Natural killer cell treated with Interleukin-12 subunit alpha and Interleukin-12 subunit beta and Interleukin-15 and Interleukin-18, amount 100 ng/mL, for 72 hours (primary cell): Measurements from ENCODE around the gene TNIK. TPM values are rescaled to one million over a fixed set of nuclear protein-coding genes. Genes with fewer than 3 reads are reported as not detected.
A peak's percentile ranks its signal among the peaks of the same experiment; 100 is the strongest.

Experiments
- ATAC-seq, 2 donors: fragments of 150-1000 bp; cut with Tn5 transposase in 1 of 2; sonication (Bioruptor Pico), chemical (Tn5 transposase) in 1 of 2; 2 replicates each; pipeline ENCODE4 v1.10.0; 2021
- DNase-seq: peaks from one replicate; pipeline ENCODE4 v3.0.0; 2022; ENCODE audit warnings: low spot score
- H3K27ac Mint-ChIP-seq, 2 donors: 1 replicate in 1 of 2; 2 replicates in 1 of 2; pipeline ENCODE4 v1.8.0; 2022; ENCODE audit warnings: mixed read lengths in 2 of 2, mild to moderate bottlenecking in 1 of 2, moderate library complexity in 1 of 2
- H3K27me3 Mint-ChIP-seq, 2 donors: 1 replicate in 1 of 2; 2 replicates in 1 of 2; pipeline ENCODE4 v1.8.0; 2022; ENCODE audit warnings: mixed read lengths in 2 of 2
- H3K36me3 Mint-ChIP-seq: one replicate; pipeline ENCODE4 v1.8.0; 2022; ENCODE audit warnings: mixed read lengths
- H3K4me1 Mint-ChIP-seq, 2 donors: 1 replicate in 1 of 2; 2 replicates in 1 of 2; pipeline ENCODE4 v1.8.0; 2022; ENCODE audit warnings: low read depth in 2 of 2, mixed read lengths in 2 of 2, mild to moderate bottlenecking in 1 of 2
- H3K4me3 Mint-ChIP-seq: one replicate; pipeline ENCODE4 v1.8.0; 2022; ENCODE audit warnings: mixed read lengths
- H3K9me3 Mint-ChIP-seq: 2 replicates; pipeline ENCODE4 v1.8.0; 2022; ENCODE audit warnings: mixed read lengths
- total RNA-seq, 2 donors: library from RNA; stranded (reverse); gene quantifications; one replicate each; pipeline ENCODE4 v1.2.3, GENCODE V29; 2022

Gene TNIK
- total RNA-seq, 2 donors from 2014 or later: 44.3 to 48.5 TPM

- no peak overlapping the region for H3K27ac Mint-ChIP-seq
- H3K4me3 Mint-ChIP-seq: no peak overlapping the region
- H3K27me3 Mint-ChIP-seq: no peaks in the 10 kb centered on the region
- no peak for DNase-seq
- no peaks in the 10 kb centered on the region for H3K9me3 Mint-ChIP-seq
- no peak for ATAC-seq
- peaks cover 5 to 13% of the 10 kb centered on the region in 2 donors for H3K4me1 Mint-ChIP-seq
- H3K36me3 Mint-ChIP-seq: peaks cover 18% of the 10 kb centered on the region
Measured at GRCh38 chr3:171093462-171093861, 366.7 kb downstream of the TNIK start.

GRCh38 chr3:171092467-171092911, 367.7 kb downstream of the TNIK start:
- Mint-ChIP-seq H3K4me3 (no peak overlapping the region), H3K27ac (no peak overlapping the region)

GRCh38 chr3:171090321-171090720, 369.9 kb downstream of the TNIK start:
- H3K4me3 Mint-ChIP-seq: no peak overlapping the region
- H3K27ac Mint-ChIP-seq: peak overlapping the region in 1 of 2 donors; percentile 34
- H3K4me1 Mint-ChIP-seq: peaks cover 5 to 13% of the 10 kb centered on the region in 2 donors

More at GRCh38 chr3:171092467-171092911, 367.7 kb downstream of the TNIK start:
- no peaks in the 10 kb centered on the region for H3K27me3 Mint-ChIP-seq
- DNase-seq: no peak
- H3K36me3 Mint-ChIP-seq: peaks cover 18% of the 10 kb centered on the region
- H3K9me3 Mint-ChIP-seq: no peaks in the 10 kb centered on the region
- H3K4me1 Mint-ChIP-seq: peaks cover 5 to 13% of the 10 kb centered on the region in 2 donors
- ATAC-seq: no peak

GRCh38 chr3:171088964-171089754, 371.0 kb downstream of the TNIK start:
- peaks cover 14% of the 10 kb centered on the region for H3K36me3 Mint-ChIP-seq
- no peak overlapping the region for H3K4me3 Mint-ChIP-seq

More at GRCh38 chr3:171090321-171090720, 369.9 kb downstream of the TNIK start:
- DNase-seq (no peak), ATAC-seq (no peak)
- no peaks in the 10 kb centered on the region for H3K27me3 Mint-ChIP-seq
- H3K9me3 Mint-ChIP-seq: no peaks in the 10 kb centered on the region
- H3K36me3 Mint-ChIP-seq: peaks cover 9% of the 10 kb centered on the region

GRCh38 chr3:171088496-171088895, 371.7 kb downstream of the TNIK start:
- H3K27ac Mint-ChIP-seq: no peak overlapping the region
- no peaks in the 10 kb centered on the region for H3K27me3 Mint-ChIP-seq

More at GRCh38 chr3:171088964-171089754, 371.0 kb downstream of the TNIK start:
- no peak for ATAC-seq
- Mint-ChIP-seq H3K27ac (peak overlapping the region in 1 of 2 donors; percentile 34), H3K27me3 (no peaks in the 10 kb centered on the region), H3K4me1 (peaks cover 5 to 13% of the 10 kb centered on the region in 2 donors), H3K9me3 (no peaks in the 10 kb centered on the region)
- DNase-seq: no peak

GRCh38 chr3:171086914-171087313, 373.3 kb downstream of the TNIK start:
- ATAC-seq (no peak), DNase-seq (no peak)
- no peak overlapping the region for H3K27ac Mint-ChIP-seq
- H3K27me3 Mint-ChIP-seq: no peaks in the 10 kb centered on the region
- peaks cover 5 to 13% of the 10 kb centered on the region in 2 donors for H3K4me1 Mint-ChIP-seq
- no peak overlapping the region for H3K4me3 Mint-ChIP-seq
- H3K9me3 Mint-ChIP-seq: no peaks in the 10 kb centered on the region
- peaks cover 20% of the 10 kb centered on the region for H3K36me3 Mint-ChIP-seq

More at GRCh38 chr3:171088496-171088895, 371.7 kb downstream of the TNIK start:
- Mint-ChIP-seq H3K36me3 (peaks cover 13% of the 10 kb centered on the region), H3K9me3 (no peaks in the 10 kb centered on the region), H3K4me3 (no peak overlapping the region), H3K4me1 (peaks cover 5 to 13% of the 10 kb centered on the region in 2 donors)
- ATAC-seq (no peak), DNase-seq (no peak)

GRCh38 chr3:171077261-171077660, 382.9 kb downstream of the TNIK start:
- H3K4me3 Mint-ChIP-seq: no peak overlapping the region
- no peaks in the 10 kb centered on the region for H3K27me3 Mint-ChIP-seq
- H3K4me1 Mint-ChIP-seq: no peaks in the 10 kb centered on the region
- peak overlapping the region in 1 of 2 donors; percentile 27 for H3K27ac Mint-ChIP-seq
- no peaks in the 10 kb centered on the region for H3K9me3 Mint-ChIP-seq
- no peak for ATAC-seq
- DNase-seq: no peak
- peaks cover 36% of the 10 kb centered on the region for H3K36me3 Mint-ChIP-seq

GRCh38 chr3:171072432-171072831, 387.8 kb downstream of the TNIK start:
- Mint-ChIP-seq H3K9me3 (no peaks in the 10 kb centered on the region), H3K27me3 (no peaks in the 10 kb centered on the region), H3K4me3 (no peak overlapping the region), H3K4me1 (peaks cover 0 to 2% of the 10 kb centered on the region in 2 donors), H3K27ac (no peak overlapping the region), H3K36me3 (peaks cover 35% of the 10 kb centered on the region)
- no peak for ATAC-seq
- DNase-seq: no peak

- no peak for ATAC-seq
- no peaks in the 10 kb centered on the region for H3K9me3 Mint-ChIP-seq
- peaks cover 0 to 2% of the 10 kb centered on the region in 2 donors for H3K4me1 Mint-ChIP-seq
- no peaks in the 10 kb centered on the region for H3K27me3 Mint-ChIP-seq
- peaks cover 34% of the 10 kb centered on the region for H3K36me3 Mint-ChIP-seq
- no peak overlapping the region for H3K4me3 Mint-ChIP-seq
- H3K27ac Mint-ChIP-seq: no peak overlapping the region
- no peak for DNase-seq
Measured at GRCh38 chr3:171068658-171069057, 391.5 kb downstream of the TNIK start.

- Mint-ChIP-seq H3K4me1 (peaks cover 0 to 2% of the 10 kb centered on the region in 2 donors), H3K27me3 (no peaks in the 10 kb centered on the region), H3K4me3 (no peak overlapping the region), H3K36me3 (peaks cover 30% of the 10 kb centered on the region), H3K27ac (no peak overlapping the region), H3K9me3 (no peaks in the 10 kb centered on the region)
- ATAC-seq (no peak), DNase-seq (no peak)
Measured at GRCh38 chr3:171066206-171066605, 394.0 kb downstream of the TNIK start.

- DNase-seq (no peak), ATAC-seq (no peak)
- Mint-ChIP-seq H3K4me1 (peaks cover 0 to 2% of the 10 kb centered on the region in 2 donors), H3K9me3 (no peaks in the 10 kb centered on the region), H3K27me3 (no peaks in the 10 kb centered on the region), H3K4me3 (no peak overlapping the region), H3K27ac (no peak overlapping the region), H3K36me3 (peaks cover 30% of the 10 kb centered on the region)
Measured at GRCh38 chr3:171065732-171066131, 394.5 kb downstream of the TNIK start.

- no peak overlapping the region for H3K27ac Mint-ChIP-seq
- H3K27me3 Mint-ChIP-seq: no peaks in the 10 kb centered on the region
- H3K4me3 Mint-ChIP-seq: no peak overlapping the region
- H3K4me1 Mint-ChIP-seq: no peaks in the 10 kb centered on the region
- no peak for ATAC-seq
- no peaks in the 10 kb centered on the region for H3K9me3 Mint-ChIP-seq
- DNase-seq: no peak
- peaks cover 18% of the 10 kb centered on the region for H3K36me3 Mint-ChIP-seq
Measured at GRCh38 chr3:171064461-171064860, 395.7 kb downstream of the TNIK start.

GRCh38 chr3:171061749-171062148, 398.5 kb downstream of the TNIK start:
- DNase-seq (no peak), ATAC-seq (no peak)
- H3K4me3 Mint-ChIP-seq: no peak overlapping the region
- no peaks in the 10 kb centered on the region for H3K27me3 Mint-ChIP-seq
- no peaks in the 10 kb centered on the region for H3K4me1 Mint-ChIP-seq
- H3K27ac Mint-ChIP-seq: no peak overlapping the region
- H3K9me3 Mint-ChIP-seq: no peaks in the 10 kb centered on the region
- peaks cover 11% of the 10 kb centered on the region for H3K36me3 Mint-ChIP-seq

GRCh38 chr3:171059978-171060377, 400.2 kb downstream of the TNIK start:
- DNase-seq (no peak), ATAC-seq (no peak)
- Mint-ChIP-seq H3K27ac (no peak overlapping the region), H3K27me3 (no peaks in the 10 kb centered on the region), H3K4me1 (no peaks in the 10 kb centered on the region), H3K36me3 (peaks cover 9% of the 10 kb centered on the region), H3K9me3 (no peaks in the 10 kb centered on the region), H3K4me3 (no peak overlapping the region)
